A549 (cell line): ENCODE results near the gene FNDC3A. TPM values are rescaled to one million over a fixed set of nuclear protein-coding genes. Genes with fewer than 3 reads are reported as not detected.

ENCODE experiments used
- ATAC-seq, 2 experiments: fragments of 200-7000 bp in 1 of 2; fragments of >200 bp in 1 of 2; cut with Nextera tagmentation in 1 of 2; cut with Tn5 transposase in 1 of 2; 3 replicates each; pipeline versions ENCODE4 v1.8.0 to v1.9.1; 2018 to 2020; ENCODE audit warnings: mild to moderate bottlenecking in 1 of 2, moderate library complexity in 1 of 2
- CTCF ChIA-PET: fragments of 300-600 bp; sonication (Branson Sonifier 250); formaldehyde crosslinking; extraction: SDS; loops from one replicate; lab custom pipeline; 2021; ENCODE audit warnings: antibody characterized with exemption, inconsistent platforms; lab: Yijun Ruan, JAX
- POLR2A ChIA-PET: fragments of 350-600 bp; formaldehyde crosslinking; extraction: SDS; loops from one replicate; lab custom pipeline; 2021; ENCODE audit warnings: antibody characterized with exemption, inconsistent platforms; lab: Yijun Ruan, JAX
- DNase-seq, 2 experiments: peaks; one replicate each; pipeline versions ENCODE4 v3.0.0 to v3.0.0-alpha.2; 2011 to 2016; ENCODE audit warnings: low read depth in 1 of 2, low spot score in 1 of 2
- FAIRE-seq: peaks from 2 replicates; lab custom pipeline; 2011; peaks lifted over from hg19 to GRCh38; lab: Jason Lieb, UNC
- H3K27ac ChIP-seq, 2 experiments: fragments of >200 bp; sonication (Bioruptor Twin); formaldehyde crosslinking; 3 replicates each; pipeline ENCODE4 v1.5.1; 2016 to 2017
- H3K4me1 ChIP-seq: fragments of >200 bp; sonication (Bioruptor Twin); formaldehyde crosslinking; 3 replicates; pipeline ENCODE4 v1.6.1; 2016
- H3K4me2 ChIP-seq: fragments of >200 bp; sonication (Bioruptor Twin); formaldehyde crosslinking; 3 replicates; pipeline ENCODE4 v1.6.1; 2016
- H3K4me3 ChIP-seq: fragments of >200 bp; sonication (Bioruptor Twin); formaldehyde crosslinking; 3 replicates; pipeline ENCODE4 v1.5.1; 2016
- H3K9me3 ChIP-seq: fragments of >200 bp; sonication (Bioruptor Twin); formaldehyde crosslinking; 3 replicates; pipeline ENCODE4 v1.6.1; 2016
- BCL3 ChIP-seq: fragments of >200 bp; sonication (Bioruptor Twin); formaldehyde crosslinking; IDR thresholded peaks from 3 replicates; pipeline ENCODE4 v1.6.1; 2016
- CBX8 ChIP-seq: fragments of 200-600 bp; sonication (generic); IDR thresholded peaks from 2 replicates; pipeline ENCODE4 v1.6.1; 2016
- CHD2 ChIP-seq: fragments of 150-350 bp; IDR thresholded peaks from 2 replicates; pipeline ENCODE4 v1.6.1; 2014; ENCODE audit warnings: low read length; ENCODE audit not compliant: partially characterized antibody
- EHF ChIP-seq: fragments of 250-450 bp; sonication (Bioruptor Pico); IDR thresholded peaks from 2 replicates; pipeline ENCODE4 v1.5.0; 2020; ENCODE audit warnings: mild to moderate bottlenecking
- EHMT2 ChIP-seq: fragments of 200-600 bp; sonication (generic); IDR thresholded peaks from 2 replicates; pipeline ENCODE4 v1.6.1; 2016; ENCODE audit warnings: antibody characterized with exemption, low read depth, mild to moderate bottlenecking, moderate library complexity
- ELK1 ChIP-seq: fragments of 150-350 bp; IDR thresholded peaks from 2 replicates; pipeline ENCODE4 v1.6.1; 2014; ENCODE audit warnings: low read depth, mild to moderate bottlenecking, low read length
- FOSB ChIP-seq: fragments of 250-450 bp; sonication (Bioruptor Pico); IDR thresholded peaks from 2 replicates; pipeline ENCODE4 v1.5.0; 2020; ENCODE audit warnings: mild to moderate bottlenecking, moderate library complexity
- FOXS1 ChIP-seq: fragments of 250-450 bp; sonication (Bioruptor Pico); IDR thresholded peaks from 2 replicates; pipeline ENCODE4 v1.5.0; 2020; ENCODE audit warnings: mild to moderate bottlenecking, moderate library complexity
- GATA3 ChIP-seq: IDR thresholded peaks from 2 replicates; pipeline ENCODE4 v1.6.1; 2012; ENCODE audit warnings: borderline replicate concordance
- HDAC2 ChIP-seq: fragments of 200-600 bp; sonication (generic); IDR thresholded peaks from 2 replicates; pipeline ENCODE4 v1.6.1; 2016
- HES2 ChIP-seq: fragments of >200 bp; sonication (Bioruptor Twin); formaldehyde crosslinking; IDR thresholded peaks from 2 replicates; pipeline ENCODE4 v1.6.1; 2016
- JUN ChIP-seq, 2 experiments: fragments of >200 bp; sonication (Bioruptor Twin); formaldehyde crosslinking; IDR thresholded peaks; 2 replicates in 1 of 2; 3 replicates in 1 of 2; pipeline ENCODE4 v1.6.1; 2016 to 2017
- JUNB ChIP-seq: fragments of >200 bp; sonication (Bioruptor Twin); formaldehyde crosslinking; IDR thresholded peaks from 2 replicates; pipeline ENCODE4 v1.6.1; 2016
- KDM1A ChIP-seq: fragments of 200-600 bp; sonication (generic); IDR thresholded peaks from 2 replicates; pipeline ENCODE4 v1.6.1; 2016; ENCODE audit warnings: low read depth, mild to moderate bottlenecking
- MAFK ChIP-seq: fragments of 450-650 bp; IDR thresholded peaks from 2 replicates; pipeline ENCODE4 v1.6.1; 2014; ENCODE audit not compliant: partially characterized antibody
- MAX ChIP-seq: IDR thresholded peaks from 2 replicates; pipeline ENCODE4 v1.6.1; 2012
- PHF8 ChIP-seq: fragments of 200-600 bp; sonication (generic); IDR thresholded peaks from 2 replicates; pipeline ENCODE4 v1.6.1; 2016; ENCODE audit warnings: low read depth, mild to moderate bottlenecking, antibody characterized with exemption, moderate library complexity, borderline replicate concordance
- POLR2AphosphoS2 ChIP-seq: conservative IDR thresholded peaks from 2 replicates; pipeline ENCODE4 v1.6.1; 2012; ENCODE audit warnings: low read length, improper control_type of control experiment, inconsistent platforms
- RARB ChIP-seq: fragments of 250-450 bp; sonication (Bioruptor Pico); IDR thresholded peaks from 2 replicates; pipeline ENCODE4 v1.8.0; 2021; ENCODE audit warnings: mild to moderate bottlenecking, moderate library complexity
- RCOR1 ChIP-seq: fragments of 150-350 bp; IDR thresholded peaks from 2 replicates; pipeline ENCODE4 v1.6.1; 2014; ENCODE audit warnings: antibody characterized with exemption, low read length, low read depth
- RFX5 ChIP-seq: fragments of 450-650 bp; IDR thresholded peaks from 2 replicates; pipeline ENCODE4 v1.7.1; 2014; ENCODE audit warnings: antibody characterized with exemption, mild to moderate bottlenecking, moderate library complexity
- SMC3 ChIP-seq: fragments of >200 bp; sonication (Bioruptor Twin); formaldehyde crosslinking; IDR thresholded peaks from 3 replicates; pipeline ENCODE4 v1.6.1; 2018; ENCODE audit warnings: inconsistent platforms
- SREBF2 ChIP-seq: fragments of 450-650 bp; IDR thresholded peaks from 2 replicates; pipeline ENCODE4 v1.6.1; 2014; ENCODE audit warnings: mild to moderate bottlenecking, moderate library complexity
- TP53 ChIP-seq: fragments of 250-450 bp; sonication (Bioruptor Pico); IDR thresholded peaks from 2 replicates; pipeline ENCODE4 v1.5.0; 2021; ENCODE audit warnings: mild to moderate bottlenecking, moderate library complexity
- USF2 ChIP-seq: fragments of 450-650 bp; IDR thresholded peaks from 2 replicates; pipeline ENCODE4 v1.6.1; 2014; ENCODE audit warnings: antibody characterized with exemption
- ZC3H11A ChIP-seq: fragments of 450-650 bp; IDR thresholded peaks from 2 replicates; pipeline ENCODE4 v1.6.1; 2014; ENCODE audit warnings: antibody characterized with exemption, mild to moderate bottlenecking
- ZFP36 ChIP-seq: fragments of 450-650 bp; IDR thresholded peaks from 2 replicates; pipeline ENCODE4 v1.6.1; 2014; ENCODE audit warnings: borderline replicate concordance; ENCODE audit not compliant: partially characterized antibody
- ZSCAN20 ChIP-seq: fragments of 250-450 bp; sonication (Bioruptor Pico); IDR thresholded peaks from 2 replicates; pipeline ENCODE4 v1.8.0; 2022; ENCODE audit warnings: mild to moderate bottlenecking, moderate library complexity
- WGBS: methylation state at CpG from one replicate; pipeline ENCODE4 v1.1.6; 2017; ENCODE audit errors: missing lambda C conversion rate; 5-methylcytosine and 5-hydroxymethylcytosine counted together
- polyA plus RNA-seq, 4 experiments: library from polyadenylated mRNA; depleted of rRNA in 3 of 4; stranded (reverse); fragments of >200 nt; fragmentation: RNase III in 1 of 4; extraction: RNeasy Plus Mini Kit Qiagen cat#74134 plus additional on column Dnase treatment in 1 of 4; gene quantifications; 2 replicates in 3 of 4; 3 replicates in 1 of 4; pipeline ENCODE4 v1.2.3, GENCODE V29; 2011 to 2017

The FNDC3A gene
- polyA plus RNA-seq, 2 of the 4 experiments (the other 2 are of a cell fraction): 16.0 to 32.6 TPM

- WGBS: 55% methylated on average over 4 of the region's 4 CpGs
- peaks cover 12% of the 10 kb centered on the region; the same call in 2 of the 3 replicates for H3K4me1 ChIP-seq
- CTCF ChIA-PET: no interaction called here
- peak overlapping the region in 1 of 2 experiments; percentile 50; a peak in 2 of 6 replicates for H3K27ac ChIP-seq
- TF ChIP-seq USF2 (no peak), ELK1 (no peak), MAFK (peak; percentile 93)
- DNase-seq (no peak), FAIRE-seq (no peak), ATAC-seq (no peak)
- POLR2A ChIA-PET: no interaction called here
- H3K4me3 ChIP-seq: no peak overlapping the region
- no peaks in the 10 kb centered on the region for H3K9me3 ChIP-seq
- H3K4me2 ChIP-seq: no peak overlapping the region
Observed at GRCh38 chr13:48949566-48950500, 25.9 kb upstream of the FNDC3A start.

GRCh38 chr13:48950501-48950875 is 25.2 kb upstream of the FNDC3A start:
- POLR2A ChIA-PET: no interaction called here
- TF ChIP-seq MAX: no peak
- no peak for TF ChIP-seq EHMT2
- no peak for TF ChIP-seq KDM1A
- no peak for TF ChIP-seq ZSCAN20 (CRISPR knock-in tag)
- TF ChIP-seq POLR2AphosphoS2: no peak
- TF ChIP-seq RCOR1: no peak
- TF ChIP-seq JUNB: no peak
- TF ChIP-seq SREBF2: no peak
- TF ChIP-seq CHD2: no peak
- no peak for TF ChIP-seq HES2
- TF ChIP-seq GATA3: no peak
- TF ChIP-seq SMC3: no peak
- no peak for TF ChIP-seq CBX8
- no peak for TF ChIP-seq EHF (CRISPR knock-in tag)
- no peak for TF ChIP-seq RARB (CRISPR knock-in tag)
- no peak for TF ChIP-seq JUN (IDR thresholded peaks at IDR 0.05)
- TF ChIP-seq USF2: no peak
- TF ChIP-seq ZFP36: no peak
- Histone ChIP-seq H3K4me1 (peaks cover 12% of the 10 kb centered on the region; the same call in 2 of the 3 replicates), H3K4me3 (no peak overlapping the region), H3K4me2 (no peak overlapping the region), H3K9me3 (no peaks in the 10 kb centered on the region), H3K27ac (peak overlapping the region; percentile 13 to 50; a peak in 1 of 6 replicates)
- FAIRE-seq (no peak), ATAC-seq (no peak), DNase-seq (no peak)
- CTCF ChIA-PET: no interaction called here
- 9% methylated on average over 1 of the region's 1 CpG for WGBS

GRCh38 chr13:48954081-48954480 is 21.6 kb upstream of the FNDC3A start:
- TF ChIP-seq RFX5 (no peak), ZC3H11A (no peak), HDAC2 (no peak), PHF8 (no peak), FOXS1 (CRISPR knock-in tag) (no peak), TP53 (no peak), RCOR1 (no peak), MAFK (no peak), ZSCAN20 (CRISPR knock-in tag) (no peak), FOSB (no peak), SMC3 (no peak), BCL3 (no peak), POLR2AphosphoS2 (no peak), MAX (no peak)
- Histone ChIP-seq H3K4me1 (peaks cover 12% of the 10 kb centered on the region; the same call in 2 of the 3 replicates), H3K9me3 (no peaks in the 10 kb centered on the region), H3K4me3 (no peak overlapping the region), H3K4me2 (no peak overlapping the region), H3K27ac (peak overlapping the region in 1 of 2 experiments; percentile 27; a peak in 1 of 6 replicates)
- ATAC-seq (no peak), DNase-seq (no peak), FAIRE-seq (no peak)
- ChIA-PET POLR2A (no interaction called here), CTCF (interaction anchor here (0.6 to 0.9 kb wide), 2 partner anchors 102 to 158 kb away, joined by 3 to 5 read pairs; no protein-coding TSS in a partner anchor)
- 46% methylated on average over 6 of the region's 6 CpGs for WGBS
